ENCODE data around the gene PWWP2B.

GRCh38 chr10:132423966-132424861 lies 27.2 kb downstream of the PWWP2B start:
- TF ChIP-seq EZH2 (IDR thresholded peaks at IDR 0.05; ENCODE audit: borderline replicate concordance, low read length): no peak
- no peak for TF ChIP-seq CTCF (IDR thresholded peaks at IDR 0.05; ENCODE audit: low read length)

Data from OCI-LY1 (cell line).